ENCODE results near the gene OSBPL9. TPM values are rescaled to one million over a fixed set of nuclear protein-coding genes. Genes with fewer than 3 reads are reported as not detected.

The OSBPL9 gene
- total RNA-seq, 1 donor from 2014 or later, result 88.3 TPM

- no peaks in the 10 kb centered on the region for H3K27me3 Mint-ChIP-seq
- no peak overlapping the region for H3K4me3 Mint-ChIP-seq
- peaks cover 5% of the 10 kb centered on the region for H3K36me3 Mint-ChIP-seq
- no peak for DNase-seq (ENCODE audit: extremely low spot score, unreplicated experiment)
- peaks cover 5% of the 10 kb centered on the region for H3K4me1 Mint-ChIP-seq (ENCODE audit: unreplicated experiment)
- H3K9me3 Mint-ChIP-seq, result no peaks in the 10 kb centered on the region
- peak overlapping the region; percentile 34 for H3K27ac Mint-ChIP-seq
- no peak for TF ChIP-seq CTCF (conservative IDR thresholded peaks at IDR 0.05)
Measured at GRCh38 chr1:51636191-51636590, 19.3 kb downstream of the OSBPL9 start.

- no peak for DNase-seq (ENCODE audit: extremely low spot score, unreplicated experiment)
- no peak for TF ChIP-seq CTCF (conservative IDR thresholded peaks at IDR 0.05)
- H3K4me3 Mint-ChIP-seq, result no peak overlapping the region
- H3K27ac Mint-ChIP-seq, result peak overlapping the region; percentile 61
- H3K9me3 Mint-ChIP-seq, result no peaks in the 10 kb centered on the region
- peaks cover 7% of the 10 kb centered on the region for H3K4me1 Mint-ChIP-seq (ENCODE audit: unreplicated experiment)
- H3K36me3 Mint-ChIP-seq, result peaks cover 5% of the 10 kb centered on the region
- H3K27me3 Mint-ChIP-seq, result no peaks in the 10 kb centered on the region
Measured at GRCh38 chr1:51636764-51637522, 20.1 kb downstream of the OSBPL9 start.

GRCh38 chr1:51638350-51638749 is 21.5 kb downstream of the OSBPL9 start:
- DNase-seq (ENCODE audit: extremely low spot score, unreplicated experiment), result no peak
- Mint-ChIP-seq H3K27ac (peak overlapping the region; percentile 54), H3K36me3 (peaks cover 12% of the 10 kb centered on the region)

GRCh38 chr1:51639694-51640093 is 22.8 kb downstream of the OSBPL9 start:
- Mint-ChIP-seq H3K4me3 (no peak overlapping the region), H3K27ac (no peak overlapping the region), H3K36me3 (peaks cover 19% of the 10 kb centered on the region), H3K9me3 (no peaks in the 10 kb centered on the region), H3K4me1 (ENCODE audit: unreplicated experiment) (peaks cover 18% of the 10 kb centered on the region), H3K27me3 (no peaks in the 10 kb centered on the region)
- no peak for TF ChIP-seq CTCF (conservative IDR thresholded peaks at IDR 0.05)
- no peak for DNase-seq (ENCODE audit: extremely low spot score, unreplicated experiment)

More at GRCh38 chr1:51638350-51638749, 21.5 kb downstream of the OSBPL9 start:
- Mint-ChIP-seq H3K27me3 (no peaks in the 10 kb centered on the region), H3K4me1 (ENCODE audit: unreplicated experiment) (peaks cover 16% of the 10 kb centered on the region), H3K9me3 (no peaks in the 10 kb centered on the region), H3K4me3 (no peak overlapping the region)
- TF ChIP-seq CTCF (conservative IDR thresholded peaks at IDR 0.05), result no peak

GRCh38 chr1:51641096-51641495 is 24.2 kb downstream of the OSBPL9 start:
- no peak for DNase-seq (ENCODE audit: extremely low spot score, unreplicated experiment)
- Mint-ChIP-seq H3K36me3 (peaks cover 22% of the 10 kb centered on the region), H3K4me1 (ENCODE audit: unreplicated experiment) (peaks cover 18% of the 10 kb centered on the region), H3K4me3 (no peak overlapping the region), H3K9me3 (no peaks in the 10 kb centered on the region), H3K27ac (no peak overlapping the region), H3K27me3 (no peaks in the 10 kb centered on the region)
- TF ChIP-seq CTCF (conservative IDR thresholded peaks at IDR 0.05), result no peak

All from type B pancreatic cell (in vitro differentiated cells).